Endothelial cell of umbilical vein (primary cell): Measurements from ENCODE around the gene RNF4. TPM values are rescaled to one million over a fixed set of nuclear protein-coding genes. Genes with fewer than 3 reads are reported as not detected.

Experiments
- BruUV-seq: library from RNA; stranded (reverse); fragments of 400-500 nt; replicated peaks from 2 replicates; lab custom pipeline; 2021; lab: Mats Ljungman, UMichigan
- CTCF ChIA-PET: fragments of 300-600, 350-600 bp; sonication (Branson Sonifier 250); formaldehyde crosslinking; loops from one replicate; lab custom pipeline; 2021; ENCODE audit warnings: antibody characterized with exemption, inconsistent platforms; lab: Charles Lee
- POLR2A ChIA-PET: fragments of 300-600, 350-600 bp; sonication (Branson Sonifier 250); formaldehyde crosslinking; loops from one replicate; lab custom pipeline; 2021; ENCODE audit warnings: antibody characterized with exemption, inconsistent platforms; lab: Charles Lee
- DNase-seq: peaks from one replicate; pipeline ENCODE4 v3.0.0-alpha.2; 2011; ENCODE audit warnings: low read depth, low spot score
- FAIRE-seq: peaks from 2 replicates; lab custom pipeline; 2011; peaks lifted over from hg19 to GRCh38; lab: Jason Lieb, UNC
- H2AFZ ChIP-seq: 2 replicates; pipeline ENCODE4 v1.6.0; 2012; ENCODE audit warnings: low read depth, low read length, control low read depth, inconsistent platforms
- H3K27ac ChIP-seq: 2 replicates; pipeline ENCODE4 v1.5.1; 2011; ENCODE audit warnings: low read depth, mild to moderate bottlenecking, control low read depth, low read length, moderate library complexity; ENCODE audit not compliant: insufficient read depth
- H3K27me3 ChIP-seq, 2 experiments: 2 replicates each; pipeline versions ENCODE4 v1.6.0 to v1.6.1; 2011; ENCODE audit warnings: low read length in 2 of 2, mixed read lengths in 1 of 2; ENCODE audit not compliant: control insufficient read depth in 2 of 2, insufficient read depth in 2 of 2
- H3K36me3 ChIP-seq, 2 experiments: 2 replicates in 1 of 2; 3 replicates in 1 of 2; pipeline ENCODE4 v1.5.1; 2011; ENCODE audit warnings: low read length in 2 of 2, mild to moderate bottlenecking in 1 of 2, moderate library complexity in 1 of 2; ENCODE audit not compliant: control insufficient read depth in 2 of 2, insufficient read depth in 2 of 2; ENCODE audit errors: extremely low read depth in 1 of 2
- H3K4me1 ChIP-seq: 3 replicates; pipeline ENCODE4 v1.5.1; 2011; ENCODE audit warnings: mild to moderate bottlenecking, low read length; ENCODE audit not compliant: control insufficient read depth, insufficient read depth; ENCODE audit errors: extremely low read depth
- H3K4me2 ChIP-seq: 2 replicates; pipeline ENCODE4 v1.6.1; 2011; ENCODE audit warnings: low read length, control low read depth, mixed read lengths; ENCODE audit not compliant: insufficient read depth
- H3K4me3 ChIP-seq, 3 experiments: fragments of 200-600 bp in 1 of 3; sonication (generic), shearing (Covaris generic) in 1 of 3; replicated peaks in 1 of 3; 2 replicates each; pipeline ENCODE4 v1.5.1; 2011 to 2016; ENCODE audit warnings: control low read depth in 3 of 3, low read length in 3 of 3, mild to moderate bottlenecking in 2 of 3, inconsistent platforms in 1 of 3, low read depth in 1 of 3, moderate library complexity in 1 of 3; ENCODE audit not compliant: insufficient read depth in 1 of 3
- H3K79me2 ChIP-seq: 2 replicates; pipeline ENCODE4 v1.6.0; 2012; ENCODE audit warnings: low read length, inconsistent platforms; ENCODE audit not compliant: control insufficient read depth, insufficient read depth
- H3K9ac ChIP-seq: replicated peaks from 2 replicates; pipeline ENCODE3; 2011; ENCODE audit warnings: low read length, control low read depth; ENCODE audit not compliant: insufficient read depth; ENCODE audit errors: extremely low read depth
- H3K9me1 ChIP-seq: replicated peaks from 3 replicates; pipeline ENCODE4 v1.6.0; 2011; ENCODE audit warnings: mild to moderate bottlenecking, low read length; ENCODE audit not compliant: control insufficient read depth, insufficient read depth; ENCODE audit errors: extremely low read depth
- H3K9me3 ChIP-seq: replicated peaks from 2 replicates; pipeline ENCODE4 v1.5.1; 2012; ENCODE audit warnings: low read length, inconsistent platforms; ENCODE audit not compliant: control insufficient read depth, insufficient read depth
- H4K20me1 ChIP-seq: replicated peaks from 2 replicates; pipeline ENCODE3; 2011; ENCODE audit warnings: mild to moderate bottlenecking, low read length; ENCODE audit not compliant: control insufficient read depth, insufficient read depth; ENCODE audit errors: extremely low read depth
- CTCF ChIP-seq, 2 donors: IDR thresholded peaks; 1 replicate in 1 of 2; 2 replicates in 1 of 2; pipeline ENCODE4 v1.5.1; 2011; ENCODE audit warnings: low read length in 2 of 2, mild to moderate bottlenecking in 2 of 2, moderate library complexity in 2 of 2, control low read depth in 1 of 2, inconsistent platforms in 1 of 2, low read depth in 1 of 2; ENCODE audit not compliant: insufficient read depth in 1 of 2; ENCODE audit errors: extremely low read depth in 1 of 2
- FOS ChIP-seq: IDR thresholded peaks from 2 replicates; pipeline ENCODE4 v1.6.1; 2011; ENCODE audit warnings: mild to moderate bottlenecking, low read length, moderate library complexity, borderline replicate concordance; ENCODE audit not compliant: insufficient read depth
- GATA2 ChIP-seq: IDR thresholded peaks from 2 replicates; pipeline ENCODE4 v1.7.0; 2011; ENCODE audit warnings: low read depth, mild to moderate bottlenecking, moderate library complexity, mixed read lengths, low read length; ENCODE audit not compliant: insufficient read length, insufficient read depth
- JUN ChIP-seq: IDR thresholded peaks from 2 replicates; pipeline ENCODE4 v1.6.1; 2011; ENCODE audit warnings: borderline replicate concordance, low read depth; ENCODE audit not compliant: insufficient read length, insufficient read depth
- MAX ChIP-seq: IDR thresholded peaks from 2 replicates; pipeline ENCODE4 v1.6.1; 2011; ENCODE audit not compliant: insufficient read depth, insufficient read length
- MYC ChIP-seq: IDR thresholded peaks from one replicate; pipeline ENCODE4 v1.6.1; 2011; ENCODE audit warnings: mild to moderate bottlenecking, low read depth, low read length
- POLR2A ChIP-seq: IDR thresholded peaks from 2 replicates; pipeline ENCODE4 v1.6.1; 2012; ENCODE audit warnings: low read depth, mild to moderate bottlenecking, control low read depth, low read length
- POLR2AphosphoS5 ChIP-seq: IDR thresholded peaks from 2 replicates; pipeline ENCODE4 v1.6.1; 2012; ENCODE audit warnings: low read depth, mild to moderate bottlenecking, control low read depth, low read length, moderate library complexity; ENCODE audit not compliant: insufficient read depth
- dilution Hi-C: fragments of 300-500 bp; cut with MboI; formaldehyde crosslinking; loops from one replicate; pipeline ENCODE4 v1.15.0; 2019; ENCODE audit warnings: low sequenced_read_pairs; ENCODE audit not compliant: extremely low pct_ligation_motif_present
- intact Hi-C: fragments of 100-400 bp; cut with micrococcal nuclease; formaldehyde crosslinking; loops from one replicate; pipeline ENCODE4 v1.10.0; 2022
- polyA plus RNA-seq, 4 experiments: library from polyadenylated mRNA; depleted of rRNA in 3 of 4; stranded (reverse) in 3 of 4; unstranded in 1 of 4; fragments of >200 nt; gene quantifications; 2 replicates each; pipeline versions ENCODE4 v1.2.1 to v1.2.3, GENCODE V29; 2011 to 2012; ENCODE audit warnings: missing spikeins in 1 of 4
- total RNA-seq: library from RNA; stranded (reverse); gene quantifications from 2 replicates; pipeline ENCODE4 v1.2.3, GENCODE V29; 2021

Gene RNF4
- total and polyA plus RNA-seq, 2 donors (not counting 3 experiments of a cell fraction or from before 2014, with no cell fraction given), result 64.3 to 71.4 TPM

GRCh38 chr4:2448589-2448988 lies 20.3 kb upstream of the RNF4 start:
- ChIA-PET CTCF (interaction anchor here (1.7 kb wide), 1 partner anchor 229 kb away, joined by 5 read pairs; no protein-coding TSS in a partner anchor), POLR2A (no interaction called here)
- Histone ChIP-seq H3K4me1 (no peaks in the 10 kb centered on the region), H3K4me2 (no peak overlapping the region), H3K9me1 (no peaks in the 10 kb centered on the region), H3K79me2 (no peaks in the 10 kb centered on the region), H3K27ac (no peak overlapping the region), H3K4me3 (no peak overlapping the region), H3K9me3 (no peaks in the 10 kb centered on the region), H2AFZ (no peak overlapping the region), H3K36me3 (no peaks in the 10 kb centered on the region), H3K27me3 (no peaks in the 10 kb centered on the region), H4K20me1 (no peaks in the 10 kb centered on the region), H3K9ac (no peak overlapping the region)
- TF ChIP-seq POLR2AphosphoS5 (no peak), CTCF (IDR thresholded peaks at IDR 0.05; ENCODE audit: extremely low read depth in 1 of 2, insufficient read depth in 1 of 2, low read depth in 1 of 2, low read length in 2 of 2) (no peak), JUN (no peak), MAX (no peak), POLR2A (no peak), MYC (no peak), GATA2 (no peak), FOS (no peak)
- intact Hi-C loops, result no loop called here
- DNase-seq (no peak), FAIRE-seq (no peak)
- dilution Hi-C loops, result no loop called here
- BruUV-seq, result no TSS peak
